ENCODE data around the gene D2HGDH.

DNA sequence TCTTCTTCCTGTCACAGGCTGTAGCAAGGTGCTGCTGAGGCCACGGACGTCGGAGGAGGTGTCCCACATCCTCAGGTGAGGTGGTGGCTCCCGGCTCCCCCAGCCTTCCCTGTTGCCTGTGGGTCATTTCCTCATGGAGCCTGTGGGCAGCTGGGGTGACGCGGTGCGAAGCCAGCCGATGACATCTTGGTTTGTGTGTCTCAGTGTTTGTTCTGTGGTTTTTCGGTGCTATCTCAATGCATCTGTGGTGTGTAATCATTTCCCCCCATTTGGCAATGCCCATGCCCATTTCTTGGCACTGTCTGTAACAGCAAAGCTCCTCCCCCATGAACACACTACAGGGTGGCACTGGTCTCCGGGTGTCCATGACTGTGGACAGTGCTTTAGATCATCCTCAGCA is 6.6 kb downstream of the D2HGDH start:
- TF ChIP-seq CTCF (IDR thresholded peaks at IDR 0.05; ENCODE audit: control extremely low read depth in 1 of 3, insufficient read depth in 1 of 3, low read depth in 1 of 3, low read length in 3 of 3), result no peak
- TF ChIP-seq CEBPB (IDR thresholded peaks at IDR 0.05; ENCODE audit: low read depth, low read length), result no peak
- no peak for TF ChIP-seq EZH2 (IDR thresholded peaks at IDR 0.05; ENCODE audit: low read depth, low read length, severe bottlenecking)
- no peak for TF ChIP-seq POLR2AphosphoS5 (IDR thresholded peaks at IDR 0.05; ENCODE audit: low read depth, low read length)
- no peak for TF ChIP-seq JUND (IDR thresholded peaks at IDR 0.05; ENCODE audit: low read length)
- no peak for TF ChIP-seq MAFK (IDR thresholded peaks at IDR 0.05; ENCODE audit: low read depth, low read length)
- TF ChIP-seq RFX5 (IDR thresholded peaks at IDR 0.05; ENCODE audit: borderline replicate concordance, low read depth, low read length), result no peak
- TF ChIP-seq POLR2A (IDR thresholded peaks at IDR 0.05; ENCODE audit: control extremely low read depth in 1 of 2, low read depth in 2 of 2, low read length in 2 of 2), result no peak
- no peak for TF ChIP-seq NRF1 (IDR thresholded peaks at IDR 0.05; ENCODE audit: low read depth, low read length)
